ENCODE results near the gene TMEM26. TPM values are rescaled to one million over a fixed set of nuclear protein-coding genes. Genes with fewer than 3 reads are reported as not detected.
A peak's percentile ranks its signal among the peaks of the same experiment; 100 is the strongest.

The TMEM26 gene
- total RNA-seq, 1 experiment from 2014 or later, result not detected

GRCh38 chr10:61465901-61466632, 12.9 kb upstream of the TMEM26 start:
- peak in 1 of 2 experiments; percentile 39 for DNase-seq
- CTCF ChIA-PET, result no interaction called here

GRCh38 chr10:61465171-61465496, 12.0 kb upstream of the TMEM26 start:
- POLR2A ChIA-PET, result no interaction called here
- Histone ChIP-seq H3K36me3 (ENCODE audit: control insufficient read depth, insufficient read depth, low read length) (no peaks in the 10 kb centered on the region), H3K4me3 (ENCODE audit: low read depth, low read length) (no peak overlapping the region), H3K9me3 (no peaks in the 10 kb centered on the region), H3K4me1 (no peaks in the 10 kb centered on the region), H3K27me3 (replicated peaks; ENCODE audit: control insufficient read depth, insufficient read depth, low read length) (no peaks in the 10 kb centered on the region)
- peaks cover 6% of the 10 kb centered on the region for H3K27me3 Mint-ChIP-seq (ENCODE audit: insufficient read depth, unreplicated experiment)
- H3K36me3 Mint-ChIP-seq (ENCODE audit: insufficient read depth, unreplicated experiment), result no peaks in the 10 kb centered on the region
- TF ChIP-seq CTCF (IDR thresholded peaks at IDR 0.05; ENCODE audit: insufficient read depth in 1 of 2, low read depth in 1 of 2, low read length in 1 of 2, severe bottlenecking in 1 of 2, unreplicated experiment in 1 of 2), result peak in 1 of 2 experiments; percentile 13
- CTCF ChIA-PET, result no interaction called here
- no TSS peak for BruUV-seq (replicated peaks)
- H3K4me1 Mint-ChIP-seq (ENCODE audit: low read depth, unreplicated experiment), result no peaks in the 10 kb centered on the region
- DNase-seq, result no peak
- no peak overlapping the region for H3K27ac Mint-ChIP-seq (ENCODE audit: unreplicated experiment)
- intact Hi-C loops (cut with micrococcal nuclease; ENCODE audit: unreplicated experiment), result loop anchor here (5.0 kb wide), 1 partner anchor 193 kb away; no protein-coding TSS in a partner anchor
- H3K9me3 Mint-ChIP-seq (ENCODE audit: unreplicated experiment), result no peaks in the 10 kb centered on the region
- H3K4me3 Mint-ChIP-seq (ENCODE audit: unreplicated experiment), result no peak overlapping the region

More at GRCh38 chr10:61465901-61466632, 12.9 kb upstream of the TMEM26 start:
- Histone ChIP-seq H3K27me3 (replicated peaks; ENCODE audit: control insufficient read depth, insufficient read depth, low read length) (no peaks in the 10 kb centered on the region), H3K4me1 (no peaks in the 10 kb centered on the region), H3K4me3 (ENCODE audit: low read depth, low read length) (no peak overlapping the region), H3K36me3 (ENCODE audit: control insufficient read depth, insufficient read depth, low read length) (no peaks in the 10 kb centered on the region), H3K9me3 (no peaks in the 10 kb centered on the region)
- BruUV-seq (replicated peaks), result no TSS peak
- POLR2A ChIA-PET, result no interaction called here
- TF ChIP-seq CTCF (IDR thresholded peaks at IDR 0.05; ENCODE audit: insufficient read depth in 1 of 2, low read depth in 1 of 2, low read length in 1 of 2, severe bottlenecking in 1 of 2, unreplicated experiment in 1 of 2), result peak in 1 of 2 experiments; percentile 23
- H3K9me3 Mint-ChIP-seq (ENCODE audit: unreplicated experiment), result no peaks in the 10 kb centered on the region
- H3K27me3 Mint-ChIP-seq (ENCODE audit: insufficient read depth, unreplicated experiment), result peaks cover 3% of the 10 kb centered on the region
- H3K4me3 Mint-ChIP-seq (ENCODE audit: unreplicated experiment), result no peak overlapping the region
- H3K27ac Mint-ChIP-seq (ENCODE audit: unreplicated experiment), result no peak overlapping the region
- H3K4me1 Mint-ChIP-seq (ENCODE audit: low read depth, unreplicated experiment), result no peaks in the 10 kb centered on the region
- H3K36me3 Mint-ChIP-seq (ENCODE audit: insufficient read depth, unreplicated experiment), result no peaks in the 10 kb centered on the region
- intact Hi-C loops (cut with micrococcal nuclease; ENCODE audit: unreplicated experiment), result loop anchor here (1.0 to 5.0 kb wide), 3 partner anchors 126 to 267 kb away; no protein-coding TSS in a partner anchor

- intact Hi-C loops (cut with micrococcal nuclease; ENCODE audit: unreplicated experiment), result loop anchor here (5.0 kb wide), 1 partner anchor 192 kb away; no protein-coding TSS in a partner anchor
- no peaks in the 10 kb centered on the region for H3K9me3 Mint-ChIP-seq (ENCODE audit: unreplicated experiment)
- no peaks in the 10 kb centered on the region for H3K36me3 Mint-ChIP-seq (ENCODE audit: insufficient read depth, unreplicated experiment)
- Histone ChIP-seq H3K36me3 (ENCODE audit: control insufficient read depth, insufficient read depth, low read length) (no peaks in the 10 kb centered on the region), H3K27me3 (replicated peaks; ENCODE audit: control insufficient read depth, insufficient read depth, low read length) (no peaks in the 10 kb centered on the region), H3K4me1 (no peaks in the 10 kb centered on the region), H3K4me3 (ENCODE audit: low read depth, low read length) (no peak overlapping the region), H3K9me3 (no peaks in the 10 kb centered on the region)
- H3K27ac Mint-ChIP-seq (ENCODE audit: unreplicated experiment), result no peak overlapping the region
- ChIA-PET POLR2A (no interaction called here), CTCF (no interaction called here)
- H3K4me1 Mint-ChIP-seq (ENCODE audit: low read depth, unreplicated experiment), result no peaks in the 10 kb centered on the region
- DNase-seq, result no peak
- no peak for TF ChIP-seq CTCF (IDR thresholded peaks at IDR 0.05; ENCODE audit: insufficient read depth in 1 of 2, low read depth in 1 of 2, low read length in 1 of 2, severe bottlenecking in 1 of 2, unreplicated experiment in 1 of 2)
- peaks cover 6% of the 10 kb centered on the region for H3K27me3 Mint-ChIP-seq (ENCODE audit: insufficient read depth, unreplicated experiment)
- H3K4me3 Mint-ChIP-seq (ENCODE audit: unreplicated experiment), result no peak overlapping the region
- no TSS peak for BruUV-seq (replicated peaks)
These were observed 11.4 kb upstream of the TMEM26 start for GRCh38 chr10:61464461-61465170.
